Vagina (tissue), 2 donors: ENCODE data around the gene NEU4. TPM values are rescaled to one million over a fixed set of nuclear protein-coding genes. Genes with fewer than 3 reads are reported as not detected.
A peak's percentile ranks its signal among the peaks of the same experiment; 100 is the strongest.

Experiments used
- DNase-seq, 2 donors: peaks; one replicate each; pipeline ENCODE4 v3.0.0-alpha.2; 2017; ENCODE audit errors: extremely low spot score in 2 of 2
- H3K27ac ChIP-seq: fragments of 200-600 bp; sonication (generic); one replicate; pipeline ENCODE4 v1.5.1; 2019
- H3K27me3 ChIP-seq: fragments of 200-600 bp; sonication (generic); one replicate; pipeline ENCODE4 v1.5.1; 2019
- H3K36me3 ChIP-seq, 2 donors: fragments of 200-600 bp; sonication (generic); one replicate each; pipeline ENCODE4 v1.5.1; 2017 to 2019
- H3K4me1 ChIP-seq: fragments of 200-600 bp; sonication (generic); one replicate; pipeline ENCODE4 v1.5.1; 2019
- H3K4me3 ChIP-seq, 2 donors: fragments of 200-600 bp; sonication (generic); 1 replicate in 1 of 2; 2 replicates in 1 of 2; pipeline ENCODE4 v1.5.1; 2016 to 2019
- H3K9me3 ChIP-seq: fragments of 200-600 bp; sonication (generic); one replicate; pipeline ENCODE4 v1.5.1; 2019
- POLR2A ChIP-seq, 2 donors: fragments of 450-650 bp; IDR thresholded peaks; one replicate each; pipeline ENCODE4 v1.6.1; 2017; ENCODE audit warnings: antibody characterized with exemption in 2 of 2, mild to moderate bottlenecking in 2 of 2, moderate library complexity in 2 of 2
- POLR2AphosphoS5 ChIP-seq, 2 donors: sonication (generic); formaldehyde crosslinking; IDR thresholded peaks; one replicate each; pipeline ENCODE4 v1.9.0; 2017; ENCODE audit warnings: antibody characterized with exemption in 2 of 2, mild to moderate bottlenecking in 2 of 2, low read depth in 1 of 2; ENCODE audit not compliant: insufficient read depth in 1 of 2
- intact Hi-C: fragments of 100-400 bp; cut with DNase I; formaldehyde crosslinking; loops from one replicate; pipeline ENCODE4 v1.15.1; 2023
- total RNA-seq: library from RNA; depleted of rRNA; stranded (reverse); fragments of >200 nt; gene quantifications from one replicate; pipeline ENCODE4 v1.2.3, GENCODE V29; 2016
- TF ChIP-seq, protein P1 (sequence below), 3 experiments: fragments of 450-650 bp in 2 of 3; fragments of 200-600 bp in 1 of 3; sonication (generic) in 1 of 3; IDR thresholded peaks; one replicate each; pipeline ENCODE4 v1.5.1; 2017 to 2019; ENCODE audit warnings: antibody characterized with exemption in 3 of 3, mild to moderate bottlenecking in 2 of 3, moderate library complexity in 2 of 3

The NEU4 gene
- total RNA-seq, 1 donor from 2014 or later, result not detected

DNA sequence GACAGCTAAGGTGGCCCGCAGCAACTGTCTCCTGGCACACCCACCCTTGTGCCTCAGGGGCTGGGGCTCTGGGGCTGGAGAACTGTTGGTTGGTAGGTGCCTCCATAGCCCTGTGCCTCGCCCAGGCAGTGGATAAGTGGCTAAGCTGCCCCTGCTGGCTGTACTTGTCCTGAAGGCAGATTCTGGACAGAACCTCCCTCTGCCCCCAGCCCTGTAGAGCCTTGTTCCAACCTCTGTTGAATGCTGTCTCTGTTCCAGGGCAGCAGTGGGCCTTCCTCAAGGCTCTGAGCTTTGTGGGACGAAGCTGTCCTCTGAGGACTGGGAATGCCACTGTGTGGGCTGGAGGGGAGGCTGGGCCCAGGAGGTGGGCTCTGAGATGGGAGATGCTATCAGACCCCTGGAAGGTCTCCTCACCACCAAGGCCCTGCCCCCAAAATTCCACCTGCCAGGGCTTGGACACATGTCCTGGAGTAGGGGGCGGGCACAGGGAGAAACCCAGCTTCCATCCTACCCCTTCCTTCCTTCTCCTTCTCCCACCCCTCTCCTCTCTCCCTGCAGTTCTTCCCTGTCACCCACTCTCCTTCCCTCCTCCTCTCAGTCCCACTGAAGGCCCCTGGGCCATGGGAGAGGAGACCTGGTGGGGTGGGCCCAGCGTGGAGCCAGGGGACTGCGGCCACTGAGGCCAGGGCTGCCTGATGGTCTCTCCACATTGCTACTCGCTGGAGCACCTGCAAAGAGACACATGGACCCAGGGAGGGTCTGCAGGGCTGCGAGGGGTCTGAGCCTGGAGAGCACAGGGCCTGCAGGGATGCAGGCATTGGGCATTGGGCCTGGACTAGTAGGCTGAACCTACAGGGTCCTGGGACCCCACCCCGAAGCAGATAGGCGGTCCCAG, 51.4 kb downstream of the NEU4 start:
- TF ChIP-seq POLR2AphosphoS5 (IDR thresholded peaks at IDR 0.05; ENCODE audit: insufficient read depth in 1 of 2, low read depth in 1 of 2) (no peak), POLR2A (IDR thresholded peaks at IDR 0.05) (no peak)
- peak overlapping the region; percentile 27 to 34 for H3K4me3 ChIP-seq

GRCh38 chr2:241861264-241861663, 52.3 kb downstream of the NEU4 start:
- no peaks in the 10 kb centered on the region for H3K27me3 ChIP-seq
- no peaks in the 10 kb centered on the region for H3K36me3 ChIP-seq
- no peak overlapping the region for H3K27ac ChIP-seq
- H3K4me3 ChIP-seq, result no peak overlapping the region
- intact Hi-C loops, result no loop called here
- no peak for DNase-seq
- TF ChIP-seq POLR2A (IDR thresholded peaks at IDR 0.05) (no peak), POLR2AphosphoS5 (IDR thresholded peaks at IDR 0.05; ENCODE audit: insufficient read depth in 1 of 2, low read depth in 1 of 2) (no peak)
- TF ChIP-seq, protein P1, sequence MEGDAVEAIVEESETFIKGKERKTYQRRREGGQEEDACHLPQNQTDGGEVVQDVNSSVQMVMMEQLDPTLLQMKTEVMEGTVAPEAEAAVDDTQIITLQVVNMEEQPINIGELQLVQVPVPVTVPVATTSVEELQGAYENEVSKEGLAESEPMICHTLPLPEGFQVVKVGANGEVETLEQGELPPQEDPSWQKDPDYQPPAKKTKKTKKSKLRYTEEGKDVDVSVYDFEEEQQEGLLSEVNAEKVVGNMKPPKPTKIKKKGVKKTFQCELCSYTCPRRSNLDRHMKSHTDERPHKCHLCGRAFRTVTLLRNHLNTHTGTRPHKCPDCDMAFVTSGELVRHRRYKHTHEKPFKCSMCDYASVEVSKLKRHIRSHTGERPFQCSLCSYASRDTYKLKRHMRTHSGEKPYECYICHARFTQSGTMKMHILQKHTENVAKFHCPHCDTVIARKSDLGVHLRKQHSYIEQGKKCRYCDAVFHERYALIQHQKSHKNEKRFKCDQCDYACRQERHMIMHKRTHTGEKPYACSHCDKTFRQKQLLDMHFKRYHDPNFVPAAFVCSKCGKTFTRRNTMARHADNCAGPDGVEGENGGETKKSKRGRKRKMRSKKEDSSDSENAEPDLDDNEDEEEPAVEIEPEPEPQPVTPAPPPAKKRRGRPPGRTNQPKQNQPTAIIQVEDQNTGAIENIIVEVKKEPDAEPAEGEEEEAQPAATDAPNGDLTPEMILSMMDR (IDR thresholded peaks at IDR 0.05), result no peak
- peaks cover 31% of the 10 kb centered on the region for H3K4me1 ChIP-seq
- H3K9me3 ChIP-seq, result no peaks in the 10 kb centered on the region

More for the DNA sequence above, 51.4 kb downstream of the NEU4 start:
- H3K9me3 ChIP-seq, result no peaks in the 10 kb centered on the region
- intact Hi-C loops, result no loop called here
- no peaks in the 10 kb centered on the region for H3K36me3 ChIP-seq
- DNase-seq, result no peak
- peaks cover 31% of the 10 kb centered on the region for H3K4me1 ChIP-seq
- peak overlapping the region; percentile 90 for H3K27ac ChIP-seq
- H3K27me3 ChIP-seq, result no peaks in the 10 kb centered on the region

GRCh38 chr2:241862093-241862492, 53.1 kb downstream of the NEU4 start:
- intact Hi-C loops, result no loop called here
- H3K4me3 ChIP-seq, result no peak overlapping the region
- H3K4me1 ChIP-seq, result peaks cover 31% of the 10 kb centered on the region
- H3K36me3 ChIP-seq, result no peaks in the 10 kb centered on the region
- DNase-seq, result no peak
- H3K27me3 ChIP-seq, result no peaks in the 10 kb centered on the region
- TF ChIP-seq POLR2AphosphoS5 (IDR thresholded peaks at IDR 0.05; ENCODE audit: insufficient read depth in 1 of 2, low read depth in 1 of 2) (no peak), POLR2A (IDR thresholded peaks at IDR 0.05) (no peak)
- TF ChIP-seq, protein P1 (IDR thresholded peaks at IDR 0.05), result no peak
- H3K9me3 ChIP-seq, result no peaks in the 10 kb centered on the region
- no peak overlapping the region for H3K27ac ChIP-seq

DNA sequence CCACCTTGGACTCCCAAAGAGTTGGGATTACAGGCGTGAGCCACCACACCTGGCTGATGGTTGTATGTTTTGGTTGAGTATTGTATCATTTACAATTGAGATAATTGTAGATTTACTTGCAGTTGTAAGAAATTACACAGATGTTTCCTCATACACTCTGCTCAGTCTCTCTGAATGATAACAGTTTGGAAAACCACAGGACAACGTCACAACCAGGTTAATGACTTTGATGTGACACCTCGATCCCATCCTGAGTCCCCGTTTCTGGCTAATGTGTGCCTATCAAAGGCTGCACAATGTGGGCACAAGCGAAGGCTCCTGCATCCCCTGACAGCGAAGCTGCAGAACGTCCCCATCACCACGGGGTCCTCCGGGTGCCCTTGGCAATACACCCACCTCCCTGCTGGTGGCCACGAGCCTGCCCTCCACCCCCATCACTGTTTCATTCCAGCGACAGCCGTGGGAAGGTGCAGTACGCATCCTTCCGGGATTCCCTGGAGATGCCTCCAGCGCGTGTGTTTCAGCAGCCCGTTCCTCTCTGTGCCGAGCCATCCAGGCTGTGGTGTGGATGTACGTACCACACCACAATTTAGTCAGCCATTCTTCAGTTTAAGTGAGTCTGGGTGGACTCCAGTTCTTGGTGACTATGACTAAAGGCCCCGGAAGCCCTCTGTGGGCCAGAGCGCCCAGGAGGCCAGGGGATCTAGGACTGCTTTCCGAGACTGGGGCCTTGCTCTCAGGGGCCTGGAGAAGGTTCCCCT, 54.0 kb downstream of the NEU4 start:
- no peak for TF ChIP-seq POLR2AphosphoS5 (IDR thresholded peaks at IDR 0.05; ENCODE audit: insufficient read depth in 1 of 2, low read depth in 1 of 2)
- no peak for TF ChIP-seq POLR2A (IDR thresholded peaks at IDR 0.05)
- TF ChIP-seq, protein P1 (IDR thresholded peaks at IDR 0.05), result no peak
- H3K27ac ChIP-seq, result no peak overlapping the region
- peaks cover 31% of the 10 kb centered on the region for H3K4me1 ChIP-seq
- no peaks in the 10 kb centered on the region for H3K36me3 ChIP-seq
- intact Hi-C loops, result no loop called here
- H3K4me3 ChIP-seq, result peak overlapping the region in 1 of 2 donors; percentile 1
- no peaks in the 10 kb centered on the region for H3K27me3 ChIP-seq
- no peaks in the 10 kb centered on the region for H3K9me3 ChIP-seq
- no peak for DNase-seq

DNA sequence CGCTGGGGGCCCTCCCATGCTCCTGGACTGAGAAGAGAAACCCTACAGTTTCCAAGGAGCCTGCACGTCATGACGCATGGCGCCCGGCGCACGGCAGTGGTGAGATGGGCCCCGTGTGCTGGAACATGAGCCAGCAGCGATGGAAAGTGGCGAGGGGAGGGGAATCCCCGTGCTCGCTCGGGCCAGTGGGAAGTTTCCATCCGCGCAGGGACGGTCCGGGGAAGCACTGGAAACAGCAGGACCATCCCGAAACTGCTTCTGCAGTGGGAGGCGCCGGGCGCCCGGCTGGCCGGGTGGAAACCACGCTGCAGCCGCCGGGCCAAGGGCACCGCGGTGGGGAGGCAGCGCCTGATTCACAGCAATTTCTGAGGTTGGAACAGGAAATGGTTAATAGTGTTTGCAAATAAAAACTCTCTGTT, 54.6 kb downstream of the NEU4 start:
- no peak for DNase-seq
- Histone ChIP-seq H3K4me1 (peaks cover 31% of the 10 kb centered on the region), H3K9me3 (no peaks in the 10 kb centered on the region), H3K27me3 (no peaks in the 10 kb centered on the region), H3K4me3 (peak overlapping the region in 1 of 2 donors; percentile 1), H3K27ac (no peak overlapping the region), H3K36me3 (no peaks in the 10 kb centered on the region)
- TF ChIP-seq POLR2A (IDR thresholded peaks at IDR 0.05) (no peak), POLR2AphosphoS5 (IDR thresholded peaks at IDR 0.05; ENCODE audit: insufficient read depth in 1 of 2, low read depth in 1 of 2) (peak in 1 of 2 donors; percentile 60)
- TF ChIP-seq, protein P1 (IDR thresholded peaks at IDR 0.05), result no peak
- intact Hi-C loops, result no loop called here
